IPS-18a (cell line): ENCODE data around the gene HMCN2.

Experiments used
- H3K27ac ChIP-seq: one replicate; pipeline ENCODE4 v1.5.1; 2013; ENCODE audit warnings: low read length
- H3K27me3 ChIP-seq: one replicate; pipeline ENCODE4 v1.6.1; 2013; ENCODE audit warnings: mild to moderate bottlenecking, low read length; ENCODE audit not compliant: control insufficient read depth, insufficient read depth
- H3K36me3 ChIP-seq: one replicate; pipeline ENCODE4 v1.6.1; 2013; ENCODE audit warnings: low read depth, low read length; ENCODE audit not compliant: control insufficient read depth
- H3K4me1 ChIP-seq: one replicate; pipeline ENCODE4 v1.6.1; 2013; ENCODE audit warnings: low read depth, low read length; ENCODE audit not compliant: control insufficient read depth
- H3K4me3 ChIP-seq: one replicate; pipeline ENCODE4 v1.5.1; 2013; ENCODE audit warnings: low read length
- H3K9ac ChIP-seq: one replicate; pipeline ENCODE4 v1.6.1; 2013; ENCODE audit warnings: mild to moderate bottlenecking, low read length, moderate library complexity
- H3K9me3 ChIP-seq: one replicate; pipeline ENCODE4 v1.6.1; 2013; ENCODE audit warnings: low read depth, low read length; ENCODE audit not compliant: control insufficient read depth

Gene HMCN2

GRCh38 chr9:130260816-130261765 is 4.5 kb upstream of the HMCN2 start:
- no peaks in the 10 kb centered on the region for H3K9me3 ChIP-seq
- no peaks in the 10 kb centered on the region for H3K36me3 ChIP-seq
- no peak overlapping the region for H3K27ac ChIP-seq
- H3K9ac ChIP-seq, result no peak overlapping the region
- peaks cover 6% of the 10 kb centered on the region for H3K4me1 ChIP-seq
- H3K27me3 ChIP-seq, result peaks cover 21% of the 10 kb centered on the region
- no peak overlapping the region for H3K4me3 ChIP-seq

GRCh38 chr9:130262061-130262745 is 3.4 kb upstream of the HMCN2 start:
- H3K9ac ChIP-seq, result no peak overlapping the region
- H3K27me3 ChIP-seq, result peaks cover 32% of the 10 kb centered on the region
- H3K4me3 ChIP-seq, result no peak overlapping the region
- peaks cover 12% of the 10 kb centered on the region for H3K4me1 ChIP-seq
- H3K36me3 ChIP-seq, result no peaks in the 10 kb centered on the region
- no peak overlapping the region for H3K27ac ChIP-seq
- H3K9me3 ChIP-seq, result no peaks in the 10 kb centered on the region

DNA sequence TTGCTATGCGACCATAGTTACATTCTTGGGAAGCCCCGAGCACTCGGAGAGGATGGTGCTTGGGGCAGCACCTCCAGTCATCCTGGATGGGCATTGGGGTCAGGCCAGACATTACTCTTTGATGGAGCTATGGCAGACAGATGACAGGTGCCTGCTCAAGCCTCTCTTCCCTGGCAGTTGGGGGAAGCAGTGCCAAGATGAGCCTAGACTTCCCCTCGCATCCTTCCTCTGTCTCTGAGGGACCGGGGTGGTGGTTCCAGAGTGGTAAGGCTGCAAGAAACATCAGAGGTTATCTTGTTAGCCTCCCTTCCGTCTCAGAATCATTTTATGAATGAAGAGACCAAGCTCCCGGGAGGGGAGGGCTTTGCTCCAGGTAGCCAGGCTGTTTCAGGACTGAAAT is 2.8 kb upstream of the HMCN2 start:
- H3K9me3 ChIP-seq, result no peaks in the 10 kb centered on the region
- H3K4me3 ChIP-seq, result no peak overlapping the region
- peaks cover 36% of the 10 kb centered on the region for H3K27me3 ChIP-seq
- peaks cover 12% of the 10 kb centered on the region for H3K4me1 ChIP-seq
- H3K9ac ChIP-seq, result no peak overlapping the region
- no peak overlapping the region for H3K27ac ChIP-seq
- H3K36me3 ChIP-seq, result no peaks in the 10 kb centered on the region

- peaks cover 19% of the 10 kb centered on the region for H3K4me1 ChIP-seq
- H3K9ac ChIP-seq, result no peak overlapping the region
- no peaks in the 10 kb centered on the region for H3K36me3 ChIP-seq
- peaks cover 36% of the 10 kb centered on the region for H3K27me3 ChIP-seq
- H3K9me3 ChIP-seq, result no peaks in the 10 kb centered on the region
- H3K27ac ChIP-seq, result no peak overlapping the region
- H3K4me3 ChIP-seq, result no peak overlapping the region
These were observed 1.8 kb upstream of the HMCN2 start for GRCh38 chr9:130263601-130264413.

DNA sequence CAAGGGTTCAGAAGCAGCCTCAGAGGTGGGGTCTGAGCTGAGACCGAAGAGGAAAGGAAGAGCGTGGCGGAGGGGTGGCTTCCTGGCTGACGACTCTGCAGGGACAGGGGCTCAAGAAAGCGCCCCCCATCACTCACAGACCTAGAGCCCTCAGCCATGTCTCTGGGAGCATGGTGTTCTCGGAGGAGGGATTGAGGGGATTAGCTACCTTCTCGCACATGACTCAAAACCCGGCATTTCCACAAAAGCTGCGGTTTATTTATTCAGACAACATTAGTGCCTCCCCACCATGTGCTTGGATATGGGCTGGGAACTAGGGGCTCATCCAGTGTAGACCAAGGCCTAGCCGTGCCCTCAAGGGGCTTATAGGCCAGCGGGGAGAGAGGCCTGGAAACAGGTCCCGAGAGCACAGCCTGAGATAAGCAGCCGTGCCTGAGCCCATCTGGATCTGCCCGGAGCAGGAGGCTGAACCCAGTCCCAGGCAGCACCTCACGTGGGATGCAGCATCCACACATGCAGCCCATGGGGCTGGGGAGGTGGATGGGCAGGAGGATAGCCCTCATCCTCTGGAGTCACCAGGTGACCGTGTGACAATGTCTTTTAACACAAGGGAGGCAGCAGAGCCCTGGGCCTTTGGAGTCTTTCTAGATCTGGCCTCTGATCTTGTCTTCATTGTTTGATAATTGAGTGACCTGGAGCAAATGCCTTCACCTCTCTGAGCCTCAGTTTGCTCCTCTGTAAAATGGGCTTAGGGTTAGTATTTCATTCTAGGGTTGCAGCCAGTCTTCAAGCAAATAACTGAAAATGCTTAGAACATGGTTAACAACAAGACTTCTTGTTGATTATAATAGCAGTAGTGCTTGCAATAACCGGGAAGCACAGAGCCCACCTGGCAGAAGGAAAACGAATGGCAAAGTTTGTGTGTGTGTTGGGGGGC is 878 bp upstream of the HMCN2 start:
- Histone ChIP-seq H3K9ac (no peak overlapping the region), H3K36me3 (no peaks in the 10 kb centered on the region), H3K27ac (no peak overlapping the region), H3K9me3 (no peaks in the 10 kb centered on the region), H3K4me1 (peaks cover 20% of the 10 kb centered on the region), H3K27me3 (peaks cover 36% of the 10 kb centered on the region), H3K4me3 (peak overlapping the region; percentile 42)

DNA sequence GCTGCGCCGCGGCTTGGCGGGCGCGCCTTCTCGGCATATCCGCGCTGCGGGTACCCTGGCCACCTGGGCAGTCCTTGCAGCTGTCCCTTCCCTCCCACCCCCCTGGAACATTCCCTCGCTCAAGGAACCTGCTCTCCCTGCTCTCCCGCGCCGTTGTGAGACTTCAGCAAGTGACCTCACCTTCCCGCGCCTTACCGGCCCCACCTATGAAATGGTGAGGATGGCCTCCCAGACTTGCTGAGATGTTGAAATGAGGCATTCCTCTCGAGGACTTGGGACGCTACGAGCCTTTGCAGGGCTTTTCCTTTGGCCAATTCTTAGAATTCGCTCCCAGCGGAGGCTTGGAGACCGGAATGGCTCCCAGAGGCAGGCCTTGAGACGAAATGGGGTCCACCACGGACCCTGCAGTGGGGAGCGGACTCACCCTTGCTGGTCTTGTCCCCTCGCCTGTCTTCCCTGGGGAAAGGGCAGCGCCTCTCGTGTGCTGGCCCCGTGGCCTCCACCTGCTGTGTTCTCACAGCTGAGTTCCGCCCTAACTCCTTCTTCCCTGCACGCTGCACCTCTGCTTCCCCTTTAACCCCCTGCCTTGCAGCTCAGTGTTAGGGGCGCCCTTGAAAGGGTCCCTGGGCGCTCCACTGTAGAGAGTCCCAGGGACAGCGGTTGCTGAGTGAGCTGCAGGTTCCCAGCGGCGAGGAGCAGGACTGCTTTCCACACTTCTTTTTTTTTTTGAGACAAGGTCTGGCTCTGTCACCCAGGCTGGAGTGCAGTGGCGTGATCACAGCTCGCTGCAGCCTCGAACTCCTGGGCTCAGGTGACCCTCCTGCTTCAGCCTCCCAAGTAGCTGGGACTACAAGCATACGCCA is 907 bp downstream of the HMCN2 start:
- H3K4me1 ChIP-seq, result peaks cover 20% of the 10 kb centered on the region
- no peaks in the 10 kb centered on the region for H3K36me3 ChIP-seq
- no peaks in the 10 kb centered on the region for H3K9me3 ChIP-seq
- H3K27me3 ChIP-seq, result peaks cover 36% of the 10 kb centered on the region
- H3K27ac ChIP-seq, result no peak overlapping the region
- peak overlapping the region; percentile 42 for H3K4me3 ChIP-seq
- H3K9ac ChIP-seq, result peak overlapping the region; percentile 14

DNA sequence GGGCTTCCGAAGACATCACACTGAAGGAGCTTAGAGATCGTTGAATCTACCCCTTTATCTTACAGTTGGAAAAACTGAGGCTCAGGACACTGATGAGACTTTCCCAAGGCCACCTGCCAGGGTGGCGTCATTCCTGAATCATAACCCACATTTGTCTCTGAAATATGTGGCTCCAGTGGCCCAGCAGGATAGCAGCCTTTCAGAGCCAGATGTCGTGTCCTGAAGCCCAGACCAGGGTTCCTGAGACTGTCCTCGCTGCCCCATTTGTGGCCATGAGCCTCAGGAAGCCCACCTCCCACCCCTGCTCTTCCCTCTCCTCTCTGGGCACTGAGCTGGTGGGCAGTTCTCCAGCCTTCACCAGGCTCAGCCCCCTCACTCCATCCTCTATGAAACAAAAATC is 2.4 kb downstream of the HMCN2 start:
- no peaks in the 10 kb centered on the region for H3K9me3 ChIP-seq
- H3K27ac ChIP-seq, result no peak overlapping the region
- no peak overlapping the region for H3K9ac ChIP-seq
- no peak overlapping the region for H3K4me3 ChIP-seq
- peaks cover 36% of the 10 kb centered on the region for H3K27me3 ChIP-seq
- H3K4me1 ChIP-seq, result peaks cover 20% of the 10 kb centered on the region
- no peaks in the 10 kb centered on the region for H3K36me3 ChIP-seq

DNA sequence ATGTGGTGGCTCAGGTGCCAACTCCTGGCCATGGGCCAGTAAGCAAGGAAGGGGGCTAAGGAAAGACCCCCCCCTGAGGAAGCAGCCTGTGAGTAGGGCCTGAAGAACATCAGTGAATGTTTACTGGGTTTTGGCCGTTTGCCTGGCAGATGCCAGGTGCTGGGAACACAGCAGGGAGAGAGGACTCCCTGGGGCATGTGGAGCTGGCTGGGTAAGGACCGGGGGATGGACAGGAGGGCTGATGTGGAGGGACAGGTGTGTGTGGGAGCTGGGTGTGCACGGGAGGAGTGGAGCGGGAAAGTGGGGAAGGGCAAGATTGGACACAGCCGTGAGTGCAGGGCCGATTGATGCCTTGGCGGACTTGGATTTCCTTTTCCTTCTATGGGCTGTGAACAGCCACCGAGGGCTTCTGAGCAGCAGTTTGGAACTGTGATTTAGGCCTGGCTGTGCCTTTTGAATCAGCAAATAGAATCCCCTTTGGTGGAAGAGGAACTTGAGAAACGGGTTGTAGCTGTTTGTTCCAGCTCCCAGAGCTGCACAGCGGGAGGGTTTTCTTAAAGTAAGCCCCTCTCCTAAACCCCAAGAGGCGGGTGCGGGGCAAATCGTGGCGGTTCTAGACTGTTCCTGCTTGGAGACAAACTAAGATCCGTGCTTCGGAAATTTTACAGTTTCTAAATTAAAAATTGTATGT is 3.1 kb downstream of the HMCN2 start:
- H3K9me3 ChIP-seq, result no peaks in the 10 kb centered on the region
- peak overlapping the region; percentile 22 for H3K4me3 ChIP-seq
- H3K9ac ChIP-seq, result no peak overlapping the region
- H3K27ac ChIP-seq, result no peak overlapping the region
- H3K36me3 ChIP-seq, result no peaks in the 10 kb centered on the region
- peaks cover 36% of the 10 kb centered on the region for H3K27me3 ChIP-seq
- H3K4me1 ChIP-seq, result peaks cover 20% of the 10 kb centered on the region

DNA sequence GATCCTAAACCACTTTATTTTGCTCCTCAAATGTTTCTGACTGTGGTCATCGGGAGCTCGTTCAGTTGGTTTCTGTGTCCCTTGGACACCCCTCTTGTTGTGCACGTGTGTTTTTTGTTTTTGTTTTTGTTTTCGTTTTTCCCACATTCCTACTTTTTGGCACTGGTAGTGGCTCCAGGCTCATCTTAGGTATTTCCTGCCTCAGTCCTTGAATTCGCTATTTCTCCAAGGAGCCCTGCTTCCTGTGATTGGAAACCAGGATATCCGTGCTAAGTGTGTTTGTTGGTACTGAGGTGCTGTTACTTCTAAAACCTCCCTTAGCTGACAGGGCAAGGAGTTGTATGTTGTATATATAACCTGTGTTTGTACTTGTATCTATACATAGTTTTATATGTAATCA is 5.9 kb downstream of the HMCN2 start:
- Histone ChIP-seq H3K4me1 (peaks cover 13% of the 10 kb centered on the region), H3K27ac (no peak overlapping the region), H3K9ac (no peak overlapping the region), H3K36me3 (no peaks in the 10 kb centered on the region), H3K27me3 (peaks cover 11% of the 10 kb centered on the region), H3K9me3 (no peaks in the 10 kb centered on the region), H3K4me3 (no peak overlapping the region)

DNA sequence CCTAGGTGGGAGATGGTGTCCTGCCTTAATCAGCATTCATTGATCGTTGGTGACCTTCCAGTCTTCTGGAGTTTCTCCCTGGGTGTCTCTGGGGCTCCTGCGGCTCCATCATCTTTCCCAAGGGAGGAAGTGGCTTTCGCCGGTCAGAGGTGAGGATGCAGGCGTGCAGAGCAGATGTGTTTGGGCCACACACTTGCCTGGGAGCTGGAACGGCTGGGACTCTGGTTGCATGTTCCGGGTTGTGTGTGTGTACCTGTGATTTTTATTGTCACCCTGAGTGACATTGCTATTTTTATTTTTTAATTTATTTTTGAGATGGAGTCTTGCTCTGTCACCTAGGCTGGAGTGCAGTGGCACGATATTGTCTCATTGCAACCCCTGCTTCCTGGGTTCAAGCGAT is 9.6 kb downstream of the HMCN2 start:
- H3K27me3 ChIP-seq, result no peaks in the 10 kb centered on the region
- no peaks in the 10 kb centered on the region for H3K9me3 ChIP-seq
- no peaks in the 10 kb centered on the region for H3K36me3 ChIP-seq
- no peak overlapping the region for H3K4me3 ChIP-seq
- no peaks in the 10 kb centered on the region for H3K4me1 ChIP-seq
- H3K27ac ChIP-seq, result no peak overlapping the region
- no peak overlapping the region for H3K9ac ChIP-seq
